A673 (cell line): ENCODE results near the gene ADRM1. TPM values are rescaled to one million over a fixed set of nuclear protein-coding genes. Genes with fewer than 3 reads are reported as not detected.

Source experiments
- BruUV-seq: library from RNA; stranded (reverse); fragments of 400-500 nt; replicated peaks from 2 replicates; lab custom pipeline; 2021; lab: Mats Ljungman, UMichigan
- CTCF ChIA-PET: fragments of 300-600 bp; sonication (Branson Sonifier 250); formaldehyde crosslinking; loops from one replicate; lab custom pipeline; 2022; ENCODE audit warnings: antibody characterized with exemption; lab: Charles Lee
- POLR2A ChIA-PET: fragments of 300-600 bp; sonication (Branson Sonifier 250); formaldehyde crosslinking; loops from one replicate; lab custom pipeline; 2022; ENCODE audit warnings: antibody characterized with exemption; ENCODE audit not compliant: low non-redundant PET; lab: Charles Lee
- DNase-seq: peaks from one replicate; pipeline ENCODE4 v3.0.0-alpha.2; 2015; ENCODE audit warnings: low spot score
- H3K27ac ChIP-seq: fragments of 200-600 bp; sonication (generic); 2 replicates; pipeline ENCODE4 v1.5.1; 2016; ENCODE audit warnings: mixed run types, low read depth, mild to moderate bottlenecking, mixed read lengths, antibody characterized with exemption, low read length; ENCODE audit not compliant: poor library complexity, severe bottlenecking
- H3K27me3 ChIP-seq: fragments of 200-600 bp; sonication (generic); replicated peaks from 2 replicates; pipeline ENCODE4 v1.6.1; 2017; ENCODE audit warnings: mixed run types, low read depth, mild to moderate bottlenecking, mixed read lengths, antibody characterized with exemption, low read length; ENCODE audit not compliant: insufficient read depth, poor library complexity
- H3K36me3 ChIP-seq: fragments of 200-600 bp; sonication (generic); 2 replicates; pipeline ENCODE4 v1.6.1; 2016; ENCODE audit warnings: mixed run types, mild to moderate bottlenecking, mixed read lengths, antibody characterized with exemption, low read length; ENCODE audit not compliant: insufficient read depth, poor library complexity, severe bottlenecking
- H3K4me1 ChIP-seq: fragments of 200-600 bp; sonication (generic); 2 replicates; pipeline ENCODE4 v1.6.1; 2017; ENCODE audit warnings: mixed run types, mild to moderate bottlenecking, mixed read lengths, antibody characterized with exemption, low read length; ENCODE audit not compliant: insufficient read depth, poor library complexity, severe bottlenecking
- H3K4me3 ChIP-seq: fragments of 200-600 bp; sonication (generic); 2 replicates; pipeline ENCODE4 v1.5.1; 2016; ENCODE audit warnings: low read depth, mixed run types, mild to moderate bottlenecking, mixed read lengths, low read length; ENCODE audit not compliant: poor library complexity, severe bottlenecking
- H3K9me3 ChIP-seq: fragments of 200-600 bp; sonication (generic); 2 replicates; pipeline ENCODE4 v1.6.1; 2016; ENCODE audit warnings: mixed run types, low read depth, mild to moderate bottlenecking, mixed read lengths, antibody characterized with exemption, low read length; ENCODE audit not compliant: poor library complexity, severe bottlenecking
- EZH2 ChIP-seq: fragments of 200-600 bp; sonication (generic); IDR thresholded peaks from 2 replicates; pipeline ENCODE4 v1.6.1; 2017; ENCODE audit warnings: borderline replicate concordance, low read depth, mild to moderate bottlenecking, mixed read lengths, antibody characterized with exemption, low read length; ENCODE audit not compliant: poor library complexity, severe bottlenecking
- intact Hi-C: fragments of 100-400 bp; cut with micrococcal nuclease; formaldehyde crosslinking; loops from one replicate; pipeline ENCODE4 v1.10.0; 2022; ENCODE audit not compliant: unreplicated experiment
- total RNA-seq: library from RNA; stranded (reverse); gene quantifications from 2 replicates; pipeline ENCODE4 v1.2.3, GENCODE V29; 2021
- TF ChIP-seq, protein P1 (sequence below): fragments of 300-800, 200-600 bp; sonication (generic); conservative IDR thresholded peaks from 2 replicates; pipeline ENCODE4 v1.5.1; 2017; ENCODE audit warnings: low read depth, mild to moderate bottlenecking, antibody characterized with exemption, low read length, moderate library complexity, mixed read lengths

The ADRM1 gene
- total RNA-seq, 1 experiment from 2014 or later, result 252 TPM

DNA sequence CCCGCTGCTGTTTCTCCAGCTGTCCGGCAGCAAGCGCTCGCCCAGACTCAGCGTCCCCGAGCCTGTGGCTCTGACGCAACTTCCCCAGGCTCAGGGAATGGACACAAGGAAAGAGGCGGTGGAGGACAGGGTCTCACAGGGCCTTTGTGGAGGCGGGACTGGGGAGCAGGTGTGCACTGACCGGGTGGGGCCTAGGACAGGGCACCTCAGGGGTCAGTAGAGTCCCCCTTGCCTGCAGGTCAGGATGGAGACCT lies 44.3 kb downstream of the ADRM1 start:
- Histone ChIP-seq H3K36me3 (no peaks in the 10 kb centered on the region), H3K4me1 (no peaks in the 10 kb centered on the region), H3K27me3 (no peaks in the 10 kb centered on the region), H3K9me3 (no peaks in the 10 kb centered on the region), H3K4me3 (no peak overlapping the region), H3K27ac (no peak overlapping the region)
- BruUV-seq, result no TSS peak
- POLR2A ChIA-PET, result no interaction called here
- DNase-seq, result no peak
- TF ChIP-seq EZH2, result no peak
- TF ChIP-seq, protein P1, sequence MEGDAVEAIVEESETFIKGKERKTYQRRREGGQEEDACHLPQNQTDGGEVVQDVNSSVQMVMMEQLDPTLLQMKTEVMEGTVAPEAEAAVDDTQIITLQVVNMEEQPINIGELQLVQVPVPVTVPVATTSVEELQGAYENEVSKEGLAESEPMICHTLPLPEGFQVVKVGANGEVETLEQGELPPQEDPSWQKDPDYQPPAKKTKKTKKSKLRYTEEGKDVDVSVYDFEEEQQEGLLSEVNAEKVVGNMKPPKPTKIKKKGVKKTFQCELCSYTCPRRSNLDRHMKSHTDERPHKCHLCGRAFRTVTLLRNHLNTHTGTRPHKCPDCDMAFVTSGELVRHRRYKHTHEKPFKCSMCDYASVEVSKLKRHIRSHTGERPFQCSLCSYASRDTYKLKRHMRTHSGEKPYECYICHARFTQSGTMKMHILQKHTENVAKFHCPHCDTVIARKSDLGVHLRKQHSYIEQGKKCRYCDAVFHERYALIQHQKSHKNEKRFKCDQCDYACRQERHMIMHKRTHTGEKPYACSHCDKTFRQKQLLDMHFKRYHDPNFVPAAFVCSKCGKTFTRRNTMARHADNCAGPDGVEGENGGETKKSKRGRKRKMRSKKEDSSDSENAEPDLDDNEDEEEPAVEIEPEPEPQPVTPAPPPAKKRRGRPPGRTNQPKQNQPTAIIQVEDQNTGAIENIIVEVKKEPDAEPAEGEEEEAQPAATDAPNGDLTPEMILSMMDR, result no peak
- CTCF ChIA-PET, result no interaction called here
- intact Hi-C loops, result no loop called here

DNA sequence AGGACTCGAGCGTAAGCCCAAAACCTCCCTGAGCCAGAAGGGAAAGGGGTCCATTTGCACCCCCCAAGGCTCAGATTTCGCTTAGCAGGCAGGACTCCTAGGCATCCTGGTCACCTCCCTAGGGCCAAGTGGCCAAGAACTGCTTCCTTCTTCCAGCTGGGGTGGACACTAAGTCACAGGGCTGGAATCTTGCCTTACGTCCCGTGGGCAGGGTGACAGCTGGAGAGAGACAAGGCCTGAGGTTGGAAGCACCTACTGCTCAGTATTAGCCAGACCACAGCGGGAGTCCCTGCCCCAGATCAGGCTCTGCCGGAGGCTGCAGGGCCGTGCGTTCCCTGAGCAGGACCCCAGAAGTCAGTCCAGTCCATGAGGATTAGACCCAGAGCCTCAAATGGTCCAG lies 44.6 kb downstream of the ADRM1 start:
- no TSS peak for BruUV-seq
- Histone ChIP-seq H3K27me3 (no peaks in the 10 kb centered on the region), H3K9me3 (no peaks in the 10 kb centered on the region), H3K4me3 (no peak overlapping the region), H3K36me3 (no peaks in the 10 kb centered on the region), H3K27ac (no peak overlapping the region), H3K4me1 (no peaks in the 10 kb centered on the region)
- ChIA-PET POLR2A (no interaction called here), CTCF (no interaction called here)
- TF ChIP-seq, protein P1, result no peak
- TF ChIP-seq EZH2, result no peak
- intact Hi-C loops, result no loop called here
- no peak for DNase-seq

- POLR2A ChIA-PET, result no interaction called here
- CTCF ChIA-PET, result no interaction called here
- no peaks in the 10 kb centered on the region for H3K36me3 ChIP-seq
- H3K9me3 ChIP-seq, result no peaks in the 10 kb centered on the region
- H3K27me3 ChIP-seq, result no peaks in the 10 kb centered on the region
- no peaks in the 10 kb centered on the region for H3K4me1 ChIP-seq
- no peak for DNase-seq
- intact Hi-C loops, result no loop called here
- H3K27ac ChIP-seq, result no peak overlapping the region
- no TSS peak for BruUV-seq
- H3K4me3 ChIP-seq, result no peak overlapping the region
- TF ChIP-seq EZH2, result no peak
- TF ChIP-seq, protein P1, result no peak
Measured at GRCh38 chr20:62348604-62349003, 45.8 kb downstream of the ADRM1 start.
